Panc1 (cell line): Measurements from ENCODE around the gene GRID2.

Experiments
- POLR2AphosphoS5 ChIP-seq: IDR thresholded peaks from 2 replicates; pipeline ENCODE4 v1.6.1; 2012; ENCODE audit warnings: mild to moderate bottlenecking, low read depth, low read length, moderate library complexity
- SIN3A ChIP-seq: IDR thresholded peaks from 2 replicates; pipeline ENCODE4 v1.6.1; 2012; ENCODE audit warnings: low read depth, mild to moderate bottlenecking, low read length, moderate library complexity, borderline replicate concordance; ENCODE audit not compliant: insufficient read depth
- TF ChIP-seq, protein P1 (sequence below): fragments of 450-650 bp; IDR thresholded peaks from 2 replicates; pipeline ENCODE4 v1.5.1; 2017; ENCODE audit warnings: mild to moderate bottlenecking
- TF ChIP-seq, protein P2 (sequence below), 2 experiments: IDR thresholded peaks; 2 replicates each; pipeline ENCODE4 v1.6.1; 2011 to 2012; ENCODE audit warnings: low read depth in 2 of 2, control low read depth in 1 of 2, low read length in 1 of 2, mild to moderate bottlenecking in 1 of 2, moderate library complexity in 1 of 2; ENCODE audit not compliant: insufficient read depth in 1 of 2

DNA sequence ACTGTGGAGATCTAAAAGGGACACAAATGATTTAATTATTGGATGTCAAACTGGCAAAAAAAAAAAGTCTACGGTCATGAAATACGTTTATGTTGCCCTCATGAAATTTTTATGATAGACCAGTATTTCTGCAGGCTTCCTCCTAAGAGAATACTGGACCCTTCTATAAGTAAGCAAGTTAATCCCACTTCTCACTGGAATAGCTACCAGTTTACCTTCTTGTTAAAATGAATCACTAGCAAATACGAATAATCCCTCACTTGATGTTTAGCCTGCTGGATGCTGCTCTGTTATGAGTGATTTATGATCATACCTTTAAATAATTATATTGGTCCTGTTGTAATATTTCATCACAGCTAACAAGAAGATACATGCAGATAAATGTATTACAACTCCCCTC, 39.6 kb upstream of the GRID2 start:
- TF ChIP-seq, protein P1, sequence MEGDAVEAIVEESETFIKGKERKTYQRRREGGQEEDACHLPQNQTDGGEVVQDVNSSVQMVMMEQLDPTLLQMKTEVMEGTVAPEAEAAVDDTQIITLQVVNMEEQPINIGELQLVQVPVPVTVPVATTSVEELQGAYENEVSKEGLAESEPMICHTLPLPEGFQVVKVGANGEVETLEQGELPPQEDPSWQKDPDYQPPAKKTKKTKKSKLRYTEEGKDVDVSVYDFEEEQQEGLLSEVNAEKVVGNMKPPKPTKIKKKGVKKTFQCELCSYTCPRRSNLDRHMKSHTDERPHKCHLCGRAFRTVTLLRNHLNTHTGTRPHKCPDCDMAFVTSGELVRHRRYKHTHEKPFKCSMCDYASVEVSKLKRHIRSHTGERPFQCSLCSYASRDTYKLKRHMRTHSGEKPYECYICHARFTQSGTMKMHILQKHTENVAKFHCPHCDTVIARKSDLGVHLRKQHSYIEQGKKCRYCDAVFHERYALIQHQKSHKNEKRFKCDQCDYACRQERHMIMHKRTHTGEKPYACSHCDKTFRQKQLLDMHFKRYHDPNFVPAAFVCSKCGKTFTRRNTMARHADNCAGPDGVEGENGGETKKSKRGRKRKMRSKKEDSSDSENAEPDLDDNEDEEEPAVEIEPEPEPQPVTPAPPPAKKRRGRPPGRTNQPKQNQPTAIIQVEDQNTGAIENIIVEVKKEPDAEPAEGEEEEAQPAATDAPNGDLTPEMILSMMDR = no peak
- TF ChIP-seq SIN3A = no peak
- TF ChIP-seq, protein P2, sequence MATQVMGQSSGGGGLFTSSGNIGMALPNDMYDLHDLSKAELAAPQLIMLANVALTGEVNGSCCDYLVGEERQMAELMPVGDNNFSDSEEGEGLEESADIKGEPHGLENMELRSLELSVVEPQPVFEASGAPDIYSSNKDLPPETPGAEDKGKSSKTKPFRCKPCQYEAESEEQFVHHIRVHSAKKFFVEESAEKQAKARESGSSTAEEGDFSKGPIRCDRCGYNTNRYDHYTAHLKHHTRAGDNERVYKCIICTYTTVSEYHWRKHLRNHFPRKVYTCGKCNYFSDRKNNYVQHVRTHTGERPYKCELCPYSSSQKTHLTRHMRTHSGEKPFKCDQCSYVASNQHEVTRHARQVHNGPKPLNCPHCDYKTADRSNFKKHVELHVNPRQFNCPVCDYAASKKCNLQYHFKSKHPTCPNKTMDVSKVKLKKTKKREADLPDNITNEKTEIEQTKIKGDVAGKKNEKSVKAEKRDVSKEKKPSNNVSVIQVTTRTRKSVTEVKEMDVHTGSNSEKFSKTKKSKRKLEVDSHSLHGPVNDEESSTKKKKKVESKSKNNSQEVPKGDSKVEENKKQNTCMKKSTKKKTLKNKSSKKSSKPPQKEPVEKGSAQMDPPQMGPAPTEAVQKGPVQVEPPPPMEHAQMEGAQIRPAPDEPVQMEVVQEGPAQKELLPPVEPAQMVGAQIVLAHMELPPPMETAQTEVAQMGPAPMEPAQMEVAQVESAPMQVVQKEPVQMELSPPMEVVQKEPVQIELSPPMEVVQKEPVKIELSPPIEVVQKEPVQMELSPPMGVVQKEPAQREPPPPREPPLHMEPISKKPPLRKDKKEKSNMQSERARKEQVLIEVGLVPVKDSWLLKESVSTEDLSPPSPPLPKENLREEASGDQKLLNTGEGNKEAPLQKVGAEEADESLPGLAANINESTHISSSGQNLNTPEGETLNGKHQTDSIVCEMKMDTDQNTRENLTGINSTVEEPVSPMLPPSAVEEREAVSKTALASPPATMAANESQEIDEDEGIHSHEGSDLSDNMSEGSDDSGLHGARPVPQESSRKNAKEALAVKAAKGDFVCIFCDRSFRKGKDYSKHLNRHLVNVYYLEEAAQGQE (IDR thresholded peaks at IDR 0.05; ENCODE audit: insufficient read depth in 1 of 2, low read depth in 2 of 2, low read length in 1 of 2) = no peak
- no peak for TF ChIP-seq POLR2AphosphoS5
